Ishikawa (cell line): ENCODE results near the gene CDC42BPA.

ENCODE experiments used
- CEBPB ChIP-seq: IDR thresholded peaks from 2 replicates; pipeline ENCODE4 v1.6.1; 2012
- EGR1 ChIP-seq: IDR thresholded peaks from 2 replicates; pipeline ENCODE4 v1.6.1; 2012
- EP300 ChIP-seq: IDR thresholded peaks from 2 replicates; pipeline ENCODE4 v1.6.1; 2012; ENCODE audit warnings: borderline replicate concordance
- YY1 ChIP-seq: IDR thresholded peaks from 2 replicates; pipeline ENCODE4 v1.6.1; 2012; ENCODE audit warnings: low read depth
- TF ChIP-seq, protein P1 (sequence below): IDR thresholded peaks from 2 replicates; pipeline ENCODE4 v1.6.1; 2012; ENCODE audit warnings: low read depth, mild to moderate bottlenecking

DNA sequence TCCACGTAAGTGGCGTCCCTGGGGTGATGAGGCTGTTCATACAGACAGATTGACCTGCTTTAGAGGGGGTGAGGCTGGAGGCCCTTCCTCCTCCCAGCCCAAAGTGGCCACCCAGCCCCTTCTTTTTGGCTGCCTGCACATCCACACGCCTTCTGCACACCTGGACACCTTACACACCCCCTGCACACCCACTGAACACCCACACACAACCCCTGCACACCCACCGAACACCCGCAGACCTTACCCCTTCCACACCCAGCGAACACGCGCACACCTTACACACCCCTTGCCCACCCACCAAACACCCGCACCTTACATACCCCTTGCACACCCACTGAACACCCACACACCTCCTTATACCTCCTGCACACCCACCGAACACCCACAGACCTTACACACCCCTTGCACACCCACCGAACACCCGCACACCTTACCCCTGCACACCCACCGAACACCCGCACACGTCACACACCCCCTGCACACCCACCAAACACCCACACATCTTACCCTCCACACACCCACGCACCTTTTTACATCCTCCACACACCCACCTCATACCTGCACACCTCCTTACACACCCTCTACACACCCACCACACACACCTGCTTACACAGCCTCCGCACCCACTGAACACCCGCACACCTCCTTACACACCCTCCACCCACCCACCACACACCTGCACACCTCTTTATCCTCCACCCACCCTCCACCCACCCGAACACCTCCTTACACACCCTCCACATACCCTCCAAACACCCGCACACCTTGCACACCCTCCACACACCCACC lies 340.5 kb downstream of the CDC42BPA start:
- TF ChIP-seq EGR1 (no peak), EP300 (no peak), CEBPB (no peak), YY1 (no peak)
- TF ChIP-seq, protein P1, sequence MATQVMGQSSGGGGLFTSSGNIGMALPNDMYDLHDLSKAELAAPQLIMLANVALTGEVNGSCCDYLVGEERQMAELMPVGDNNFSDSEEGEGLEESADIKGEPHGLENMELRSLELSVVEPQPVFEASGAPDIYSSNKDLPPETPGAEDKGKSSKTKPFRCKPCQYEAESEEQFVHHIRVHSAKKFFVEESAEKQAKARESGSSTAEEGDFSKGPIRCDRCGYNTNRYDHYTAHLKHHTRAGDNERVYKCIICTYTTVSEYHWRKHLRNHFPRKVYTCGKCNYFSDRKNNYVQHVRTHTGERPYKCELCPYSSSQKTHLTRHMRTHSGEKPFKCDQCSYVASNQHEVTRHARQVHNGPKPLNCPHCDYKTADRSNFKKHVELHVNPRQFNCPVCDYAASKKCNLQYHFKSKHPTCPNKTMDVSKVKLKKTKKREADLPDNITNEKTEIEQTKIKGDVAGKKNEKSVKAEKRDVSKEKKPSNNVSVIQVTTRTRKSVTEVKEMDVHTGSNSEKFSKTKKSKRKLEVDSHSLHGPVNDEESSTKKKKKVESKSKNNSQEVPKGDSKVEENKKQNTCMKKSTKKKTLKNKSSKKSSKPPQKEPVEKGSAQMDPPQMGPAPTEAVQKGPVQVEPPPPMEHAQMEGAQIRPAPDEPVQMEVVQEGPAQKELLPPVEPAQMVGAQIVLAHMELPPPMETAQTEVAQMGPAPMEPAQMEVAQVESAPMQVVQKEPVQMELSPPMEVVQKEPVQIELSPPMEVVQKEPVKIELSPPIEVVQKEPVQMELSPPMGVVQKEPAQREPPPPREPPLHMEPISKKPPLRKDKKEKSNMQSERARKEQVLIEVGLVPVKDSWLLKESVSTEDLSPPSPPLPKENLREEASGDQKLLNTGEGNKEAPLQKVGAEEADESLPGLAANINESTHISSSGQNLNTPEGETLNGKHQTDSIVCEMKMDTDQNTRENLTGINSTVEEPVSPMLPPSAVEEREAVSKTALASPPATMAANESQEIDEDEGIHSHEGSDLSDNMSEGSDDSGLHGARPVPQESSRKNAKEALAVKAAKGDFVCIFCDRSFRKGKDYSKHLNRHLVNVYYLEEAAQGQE, result no peak
